ENCODE data around the gene FAM156A.

DNA sequence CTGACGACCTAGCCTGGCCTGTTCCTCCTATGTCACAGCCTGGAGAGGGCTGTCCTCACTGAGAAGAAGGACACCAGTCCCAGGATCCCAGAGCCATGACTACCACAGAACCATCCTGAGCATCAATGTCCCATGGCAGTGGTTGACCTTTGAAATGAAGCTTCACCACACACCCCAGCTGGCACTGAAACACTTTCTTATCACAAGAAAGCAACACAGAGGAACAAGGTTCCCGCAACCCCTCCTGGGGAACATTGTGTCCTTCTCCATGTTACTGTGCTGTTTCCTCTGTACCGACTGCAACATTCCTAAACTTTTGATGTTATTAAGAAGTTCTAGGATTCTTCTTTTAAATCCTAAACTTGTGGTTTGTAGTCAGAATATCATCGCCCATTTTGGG lies 21.2 kb upstream of the FAM156A start:
- TF ChIP-seq CTCF (IDR thresholded peaks at IDR 0.05; ENCODE audit: borderline replicate concordance, extremely low read depth, low read length, poor library complexity, severe bottlenecking) (no peak), EZH2 (IDR thresholded peaks at IDR 0.05; ENCODE audit: borderline replicate concordance, low read depth, low read length, severe bottlenecking) (no peak)
